HG03196 (cell line): Measurements from ENCODE around the gene VSX2.

ENCODE experiments used
- ATAC-seq: cut with Tn5 transposase; IDR thresholded peaks from one replicate; pipeline ENCODE4 v1.9.1; 2021; ENCODE audit not compliant: unreplicated experiment

Gene VSX2

GRCh38 chr14:74238974-74239847 lies at the start of gene VSX2:
Gene VSX2 (plus strand): TSS chr14:74239449. CDS start chr14:74239562, 113 bp downstream.
- ATAC-seq, result no peak

GRCh38 chr14:74190927-74191575 lies 48.2 kb upstream of the VSX2 start:
- ATAC-seq, result no peak

GRCh38 chr14:74194506-74195274 lies 44.6 kb upstream of the VSX2 start:
- no peak for ATAC-seq

GRCh38 chr14:74195623-74196022 lies 43.6 kb upstream of the VSX2 start:
- ATAC-seq, result no peak

GRCh38 chr14:74198441-74199234 lies 40.6 kb upstream of the VSX2 start:
- no peak for ATAC-seq

GRCh38 chr14:74202113-74202512 lies 37.1 kb upstream of the VSX2 start:
- no peak for ATAC-seq

GRCh38 chr14:74203639-74204038 lies 35.6 kb upstream of the VSX2 start:
- ATAC-seq, result no peak

GRCh38 chr14:74204491-74204890 lies 34.8 kb upstream of the VSX2 start:
- ATAC-seq, result no peak

- ATAC-seq, result no peak
Measured at GRCh38 chr14:74205882-74206281, 33.4 kb upstream of the VSX2 start.

- no peak for ATAC-seq
Measured at GRCh38 chr14:74207943-74208342, 31.3 kb upstream of the VSX2 start.

GRCh38 chr14:74208642-74209041 lies 30.6 kb upstream of the VSX2 start:
- no peak for ATAC-seq

GRCh38 chr14:74211945-74212580 lies 27.2 kb upstream of the VSX2 start:
- no peak for ATAC-seq

- no peak for ATAC-seq
Measured at GRCh38 chr14:74213907-74214803, 25.1 kb upstream of the VSX2 start.

GRCh38 chr14:74216671-74217070 lies 22.6 kb upstream of the VSX2 start:
- no peak for ATAC-seq

GRCh38 chr14:74217672-74218448 lies 21.4 kb upstream of the VSX2 start:
- no peak for ATAC-seq

- no peak for ATAC-seq
Measured at GRCh38 chr14:74218462-74218861, 20.8 kb upstream of the VSX2 start.

GRCh38 chr14:74219277-74220205 lies 19.7 kb upstream of the VSX2 start:
- ATAC-seq, result no peak
